Urinary bladder (tissue), 4 donors: ENCODE results near the gene RELN. TPM values are rescaled to one million over a fixed set of nuclear protein-coding genes. Genes with fewer than 3 reads are reported as not detected.

Experiments
- DNase-seq: peaks from one replicate; pipeline ENCODE4 v3.0.0-alpha.2; 2015; ENCODE audit errors: extremely low spot score
- H3K27ac ChIP-seq: one replicate; pipeline ENCODE4 v1.5.1; 2013; ENCODE audit warnings: low read depth, mild to moderate bottlenecking, moderate library complexity
- H3K36me3 ChIP-seq: one replicate; pipeline ENCODE4 v1.6.1; 2013; ENCODE audit warnings: mild to moderate bottlenecking, moderate library complexity; ENCODE audit not compliant: insufficient read depth
- H3K4me1 ChIP-seq: one replicate; pipeline ENCODE4 v1.6.1; 2013; ENCODE audit warnings: mild to moderate bottlenecking, moderate library complexity; ENCODE audit not compliant: insufficient read depth
- H3K4me3 ChIP-seq: one replicate; pipeline ENCODE4 v1.5.1; 2013; ENCODE audit warnings: low read depth, low read length
- WGBS: extraction: QIAGEN DNeasy Blood & Tissue Kit; methylation state at CpG from one replicate; pipeline ENCODE4 v1.1.7; 2013; 5-methylcytosine and 5-hydroxymethylcytosine counted together
- polyA plus RNA-seq: library from polyadenylated mRNA; stranded (reverse); fragments of 200-250 nt; gene quantifications from one replicate; pipeline ENCODE4 v1.2.3, GENCODE V29; 2013
- total RNA-seq: library from RNA; depleted of rRNA; stranded (reverse); fragments of >200 nt; gene quantifications from one replicate; pipeline ENCODE4 v1.2.3, GENCODE V29; 2014
- donor health status: healthy with polysubstance abuse.
- donor health status: healthy.

Gene RELN
- total and polyA plus RNA-seq, 2 donors, result 3.8 to 26.3 TPM

- no peak for DNase-seq
- Histone ChIP-seq H3K36me3 (no peaks in the 10 kb centered on the region), H3K27ac (no peak overlapping the region), H3K4me1 (no peaks in the 10 kb centered on the region), H3K4me3 (no peak overlapping the region)
- WGBS, result 88% methylated on average over 2 of the region's 2 CpGs
These were observed 303.4 kb downstream of the RELN start for GRCh38 chr7:103686064-103686463.

- no peaks in the 10 kb centered on the region for H3K36me3 ChIP-seq
- WGBS, result 74% methylated on average over 2 of the region's 2 CpGs
- no peak overlapping the region for H3K4me3 ChIP-seq
- no peak overlapping the region for H3K27ac ChIP-seq
- no peaks in the 10 kb centered on the region for H3K4me1 ChIP-seq
- no peak for DNase-seq
These were observed 303.8 kb downstream of the RELN start for GRCh38 chr7:103685646-103686045.

- Histone ChIP-seq H3K27ac (no peak overlapping the region), H3K4me1 (no peaks in the 10 kb centered on the region), H3K36me3 (no peaks in the 10 kb centered on the region), H3K4me3 (no peak overlapping the region)
- DNase-seq, result no peak
- 89% methylated on average over 2 of the region's 2 CpGs for WGBS
These were observed 306.1 kb downstream of the RELN start for GRCh38 chr7:103683348-103683747.

- Histone ChIP-seq H3K4me3 (no peak overlapping the region), H3K4me1 (no peaks in the 10 kb centered on the region), H3K36me3 (no peaks in the 10 kb centered on the region), H3K27ac (no peak overlapping the region)
- no peak for DNase-seq
- WGBS, result 44% methylated on average over 6 of the region's 6 CpGs
These were observed 309.0 kb downstream of the RELN start for GRCh38 chr7:103680161-103681144.

GRCh38 chr7:103679151-103680132 lies 310.0 kb downstream of the RELN start:
- no peak for DNase-seq
- WGBS, result 85% methylated on average over 4 of the region's 4 CpGs

GRCh38 chr7:103668279-103668941 lies 321.0 kb downstream of the RELN start:
- Histone ChIP-seq H3K27ac (no peak overlapping the region), H3K36me3 (no peaks in the 10 kb centered on the region), H3K4me1 (no peaks in the 10 kb centered on the region), H3K4me3 (no peak overlapping the region)
- 92% methylated on average over 2 of the region's 2 CpGs for WGBS
- no peak for DNase-seq

More at GRCh38 chr7:103679151-103680132, 310.0 kb downstream of the RELN start:
- Histone ChIP-seq H3K36me3 (no peaks in the 10 kb centered on the region), H3K4me1 (no peaks in the 10 kb centered on the region), H3K4me3 (no peak overlapping the region), H3K27ac (no peak overlapping the region)

- no peak for DNase-seq
- no peak overlapping the region for H3K4me3 ChIP-seq
- H3K36me3 ChIP-seq, result no peaks in the 10 kb centered on the region
- 81% methylated on average over 1 of the region's 1 CpG for WGBS
- H3K27ac ChIP-seq, result no peak overlapping the region
- no peaks in the 10 kb centered on the region for H3K4me1 ChIP-seq
These were observed 323.1 kb downstream of the RELN start for GRCh38 chr7:103666326-103666725.

- DNase-seq, result no peak
- Histone ChIP-seq H3K27ac (no peak overlapping the region), H3K4me1 (no peaks in the 10 kb centered on the region), H3K36me3 (no peaks in the 10 kb centered on the region), H3K4me3 (no peak overlapping the region)
- 83% methylated on average over 1 of the region's 1 CpG for WGBS
These were observed 324.9 kb downstream of the RELN start for GRCh38 chr7:103664577-103664976.

GRCh38 chr7:103660455-103661371 lies 328.7 kb downstream of the RELN start:
- Histone ChIP-seq H3K4me1 (no peaks in the 10 kb centered on the region), H3K4me3 (no peak overlapping the region), H3K36me3 (no peaks in the 10 kb centered on the region), H3K27ac (no peak overlapping the region)
- no peak for DNase-seq
- WGBS, result 85% methylated on average over 7 of the region's 7 CpGs

GRCh38 chr7:103658055-103659005 lies 331.1 kb downstream of the RELN start:
- H3K27ac ChIP-seq, result no peak overlapping the region
- H3K4me1 ChIP-seq, result no peaks in the 10 kb centered on the region
- no peaks in the 10 kb centered on the region for H3K36me3 ChIP-seq
- DNase-seq, result no peak
- no peak overlapping the region for H3K4me3 ChIP-seq
- WGBS, result 80% methylated on average over 4 of the region's 4 CpGs

GRCh38 chr7:103657474-103657894 lies 332.0 kb downstream of the RELN start:
- Histone ChIP-seq H3K4me3 (no peak overlapping the region), H3K4me1 (no peaks in the 10 kb centered on the region), H3K36me3 (no peaks in the 10 kb centered on the region), H3K27ac (no peak overlapping the region)
- 43% methylated on average over 4 of the region's 4 CpGs for WGBS
- DNase-seq, result no peak
